GM21423 (cell line): ENCODE measurements around the gene CHRNA3.

Source experiments
- ATAC-seq: cut with Tn5 transposase; IDR thresholded peaks from one replicate; pipeline ENCODE4 v1.9.1; 2021; ENCODE audit warnings: mild to moderate bottlenecking, moderate library complexity; ENCODE audit not compliant: unreplicated experiment

CHRNA3 gene

DNA sequence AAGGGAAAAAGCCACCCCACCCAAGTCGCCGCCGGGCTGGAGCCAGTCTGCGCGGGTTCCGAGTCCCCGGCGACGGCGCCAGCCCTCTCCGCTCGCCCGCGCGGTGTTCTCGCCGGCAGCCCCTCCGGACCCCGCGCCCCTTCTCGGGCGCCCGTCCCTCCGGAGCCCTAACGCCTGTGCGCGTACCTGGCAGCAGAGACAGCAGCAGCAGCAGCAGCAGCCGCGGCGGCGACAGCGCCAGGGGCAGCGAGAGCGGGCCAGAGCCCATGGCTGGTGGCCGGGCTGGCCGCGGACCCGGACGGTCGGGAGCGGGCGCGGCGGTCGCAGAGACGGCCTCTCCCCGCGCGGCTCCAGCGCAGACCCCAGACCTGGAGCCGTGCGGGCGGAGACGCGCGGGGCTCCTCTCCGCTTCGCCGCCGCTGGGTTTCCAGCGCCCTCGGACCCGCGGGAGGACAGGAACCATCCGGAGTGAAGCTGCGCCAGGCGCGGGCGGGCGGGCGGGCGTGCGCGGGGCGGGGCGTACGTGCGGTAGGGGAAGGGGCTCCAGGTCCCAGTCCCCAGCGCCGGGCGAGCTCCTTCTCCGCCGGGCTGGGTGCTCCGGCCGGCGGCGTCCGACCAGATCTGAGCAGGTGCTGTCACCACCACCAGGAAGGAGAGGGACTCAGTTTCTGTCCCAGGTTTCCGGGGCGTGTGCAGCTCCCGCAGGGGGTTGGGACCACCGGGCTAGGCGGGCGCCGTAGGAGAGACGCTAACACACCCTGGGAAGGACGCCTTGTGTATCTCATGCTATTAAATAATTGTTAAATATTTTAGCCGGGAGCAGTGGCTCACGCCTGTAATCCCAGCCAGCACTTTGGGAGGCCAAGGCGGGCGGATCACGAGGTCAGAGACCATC lies at the start of gene CHRNA3:
CHRNA3 (minus strand) TSS at position 470 of the 895 bp plus-strand sequence; CDS start at position 268, 202 bp downstream.
- no peak for ATAC-seq

DNA sequence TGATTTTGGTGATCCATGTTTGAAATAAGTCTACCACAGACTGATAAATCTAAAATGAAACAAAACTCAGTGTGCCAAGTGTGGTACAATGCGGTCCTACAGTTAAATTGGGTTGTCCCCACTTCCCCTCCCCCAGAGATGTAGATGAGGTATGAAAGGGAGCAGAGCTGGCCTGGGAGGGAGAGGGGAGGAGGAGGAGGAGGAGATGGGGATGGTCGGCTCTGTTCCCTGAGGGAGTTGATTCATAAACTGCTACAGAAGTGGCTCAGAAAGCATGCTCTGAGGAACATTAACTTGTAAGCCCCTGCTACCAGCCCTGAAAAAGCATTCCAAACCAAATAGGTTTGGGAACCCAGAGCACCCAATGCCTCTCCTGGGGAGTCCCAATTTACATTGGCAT lies 48.2 kb upstream of the CHRNA3 start:
- ATAC-seq = no peak

DNA sequence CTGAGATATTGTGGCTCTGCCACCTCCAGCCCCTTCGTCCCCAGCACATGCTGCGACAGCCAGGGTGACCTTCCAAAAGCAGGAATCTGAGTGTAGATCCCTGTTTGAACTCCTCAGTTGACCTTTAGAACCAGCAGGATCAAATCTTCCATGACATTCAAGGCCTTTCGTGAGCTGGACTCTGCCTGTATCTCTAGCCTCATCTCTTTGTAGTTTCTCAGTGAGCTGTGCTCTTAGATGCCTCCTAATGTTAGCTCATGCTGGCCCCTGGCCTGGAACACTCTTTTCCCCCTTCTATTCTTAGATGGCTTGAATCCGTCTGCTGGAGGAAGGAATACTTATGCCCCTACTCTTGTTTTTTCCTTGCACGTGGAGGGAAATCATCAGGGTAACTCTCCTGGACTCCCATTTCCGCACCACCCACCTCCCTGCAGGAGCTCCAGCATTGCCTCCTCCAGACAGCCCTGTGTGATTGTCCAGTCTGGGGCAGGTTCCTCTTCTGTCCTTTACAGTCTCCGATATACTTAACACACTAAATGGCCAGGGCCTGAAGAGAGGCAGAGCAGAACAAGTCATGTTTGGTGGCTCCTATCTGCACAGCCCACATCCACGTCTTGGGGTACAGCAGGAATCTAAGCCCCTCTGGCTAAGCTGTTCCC lies 46.9 kb upstream of the CHRNA3 start:
- ATAC-seq = no peak

DNA sequence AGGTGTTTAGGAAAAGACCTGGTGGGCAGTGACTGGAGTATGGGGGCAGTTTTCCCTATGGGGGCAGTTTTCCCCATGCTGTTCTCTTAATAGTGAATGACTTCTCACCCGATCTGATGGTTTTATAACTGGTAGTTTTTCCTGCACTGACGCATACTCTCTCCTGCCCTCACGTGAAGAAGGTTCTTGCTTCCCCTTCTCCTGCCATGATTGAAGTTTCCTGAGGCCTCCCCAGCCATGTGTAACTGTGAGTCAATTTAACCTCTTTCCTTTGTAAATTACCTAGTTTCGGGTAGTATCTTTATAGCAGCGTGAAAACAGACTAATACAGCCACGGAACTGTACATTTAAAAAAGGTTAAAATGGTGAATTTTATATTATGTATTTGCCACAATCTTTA lies 45.2 kb upstream of the CHRNA3 start:
- ATAC-seq = no peak

DNA sequence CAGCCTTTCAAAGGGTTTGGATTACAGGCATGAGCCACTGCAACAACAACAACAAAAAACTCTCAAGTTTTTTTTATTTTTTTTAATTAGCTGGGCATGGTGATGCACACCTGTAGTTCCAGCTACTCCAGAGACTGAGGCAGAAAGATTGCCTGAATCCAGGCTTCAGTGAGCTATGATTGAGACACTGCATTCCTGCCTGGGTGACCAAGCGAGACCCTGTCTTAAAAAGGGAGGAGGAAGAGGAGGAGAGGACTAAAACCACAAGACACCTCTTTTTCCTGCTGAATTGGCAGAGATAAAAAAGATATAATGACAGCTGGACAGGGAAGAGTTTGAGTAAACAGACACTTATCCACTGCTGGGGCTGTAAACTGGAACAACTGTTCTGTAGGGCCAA lies 42.9 kb upstream of the CHRNA3 start:
- no peak for ATAC-seq

DNA sequence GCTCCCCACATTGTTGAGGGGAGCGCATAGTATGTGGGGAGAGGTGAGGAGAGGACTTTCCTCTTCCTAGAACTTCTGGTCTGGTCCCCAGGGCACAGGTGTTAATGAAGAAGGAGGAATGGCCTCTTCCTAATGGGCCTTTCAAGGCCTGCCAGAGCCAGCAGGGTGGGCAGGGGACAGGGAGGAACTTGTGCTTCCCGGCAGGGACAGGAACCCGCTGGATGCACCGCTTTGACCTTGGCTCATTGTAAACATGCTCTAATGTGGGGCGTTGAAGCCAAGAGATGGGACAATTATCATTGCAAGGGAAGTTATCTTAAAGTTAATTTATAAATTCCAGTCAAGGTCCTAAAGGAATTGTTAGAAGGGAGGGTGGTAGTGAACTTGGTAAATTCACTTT lies 41.2 kb upstream of the CHRNA3 start:
- ATAC-seq = no peak

DNA sequence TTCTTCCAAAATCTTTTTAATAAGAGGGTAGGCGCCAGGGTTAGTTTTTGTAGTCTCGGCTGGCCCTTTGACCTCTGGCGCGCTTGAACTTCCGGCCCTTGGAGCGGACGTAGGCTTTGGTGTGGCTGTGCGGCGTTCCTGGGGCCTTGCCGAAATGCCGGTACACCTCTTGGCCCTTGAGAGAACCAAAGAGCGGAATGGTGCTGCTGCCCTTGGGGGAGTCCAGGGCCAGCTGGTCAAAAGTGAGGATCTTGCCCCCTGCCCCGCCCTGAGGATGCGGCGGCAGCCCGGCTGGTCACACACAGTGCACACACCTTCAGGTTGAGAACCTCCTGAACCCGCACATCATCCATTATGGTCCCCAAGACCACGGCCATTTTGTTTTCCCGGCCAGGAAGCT lies 40.2 kb upstream of the CHRNA3 start:
- ATAC-seq = no peak

DNA sequence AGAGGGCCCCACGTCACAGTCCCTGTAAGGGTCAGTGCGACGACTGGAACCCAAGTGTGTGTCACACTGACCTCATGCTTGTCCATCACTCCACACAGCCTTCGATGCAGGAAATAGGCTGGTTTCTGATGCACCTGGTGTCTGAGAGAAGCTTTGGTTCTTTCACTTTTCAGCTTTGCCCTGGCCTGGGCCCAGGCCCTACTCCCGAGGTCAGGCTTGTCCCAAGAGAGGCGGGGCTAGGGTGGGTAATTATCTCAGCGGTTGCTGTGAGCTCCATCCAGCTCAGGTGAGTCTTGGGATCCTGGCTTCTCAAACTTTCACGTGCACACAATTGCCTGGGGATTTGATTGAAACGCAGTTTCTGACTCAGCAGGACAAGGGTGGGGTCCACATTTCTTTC lies 39.8 kb upstream of the CHRNA3 start:
- no peak for ATAC-seq

DNA sequence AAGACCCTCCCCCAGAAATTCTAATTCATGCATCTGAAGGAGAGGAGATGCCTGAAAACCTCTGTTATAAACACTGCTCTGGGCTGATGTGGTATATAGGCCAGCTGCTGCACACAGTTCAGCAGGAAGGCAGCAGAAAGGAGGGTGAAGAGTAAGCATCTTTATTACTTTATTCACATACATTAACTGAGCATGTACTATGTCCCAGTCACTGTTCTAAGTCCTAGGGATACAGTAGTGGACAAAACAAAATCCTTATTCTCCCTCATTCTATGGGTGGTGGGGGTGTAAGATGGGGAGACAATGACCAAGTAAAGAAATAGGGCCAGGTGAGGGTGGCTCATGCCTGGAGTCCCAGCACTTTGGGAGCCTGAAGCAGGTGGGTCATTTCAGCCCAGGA lies 38.0 kb upstream of the CHRNA3 start:
- no peak for ATAC-seq

DNA sequence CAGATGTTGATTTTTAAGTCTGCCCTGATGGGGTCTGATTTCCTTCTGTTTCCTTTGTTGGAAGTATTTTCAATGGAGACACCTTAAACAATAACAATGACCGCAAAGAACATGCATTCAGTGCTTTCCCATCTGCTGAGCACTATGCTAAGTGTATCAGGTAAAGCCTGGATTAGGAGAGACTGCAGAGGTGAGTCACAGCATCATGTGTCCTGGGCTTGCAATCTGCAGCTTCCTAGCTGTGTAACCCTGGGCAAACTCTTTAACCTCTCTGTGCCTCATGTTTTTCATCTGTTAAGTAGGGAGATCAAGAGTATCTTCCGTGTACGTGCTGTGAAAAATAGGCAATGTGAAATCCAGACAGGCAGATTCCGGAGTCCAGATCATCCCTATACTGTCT lies 33.5 kb upstream of the CHRNA3 start:
- ATAC-seq = no peak

DNA sequence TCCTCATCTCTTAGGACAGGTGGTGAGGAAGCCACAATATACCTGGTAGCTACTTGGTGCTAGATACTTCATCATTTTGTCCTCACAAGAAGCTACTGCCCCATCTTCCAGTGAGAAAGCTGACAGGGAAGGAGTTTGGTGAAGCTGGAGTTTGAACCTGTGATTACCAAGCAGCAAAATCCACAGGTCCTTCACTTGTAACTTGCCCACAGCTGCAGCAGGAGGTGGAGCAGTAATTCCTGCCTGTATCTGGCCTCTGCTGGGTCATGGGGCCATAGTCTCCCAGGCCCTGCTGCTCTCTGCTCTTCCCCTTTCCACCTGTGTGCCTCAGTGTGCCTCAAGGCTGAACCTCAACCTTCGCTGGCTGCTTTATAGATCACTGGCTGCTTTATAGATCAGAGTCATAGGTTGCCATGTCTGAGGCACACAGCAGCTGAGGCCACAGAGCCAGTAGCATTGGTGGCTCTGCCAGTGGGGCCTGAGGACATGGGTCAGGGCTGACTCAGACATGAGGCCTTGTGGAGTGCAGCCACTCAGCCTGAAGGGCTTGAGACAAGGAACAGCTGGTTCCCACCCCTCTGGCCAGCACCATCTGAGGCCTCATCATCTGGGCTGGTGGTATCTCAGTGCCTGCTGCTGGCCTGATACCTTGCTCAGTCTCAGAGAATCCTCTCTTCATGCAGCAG lies 31.3 kb upstream of the CHRNA3 start:
- no peak for ATAC-seq

DNA sequence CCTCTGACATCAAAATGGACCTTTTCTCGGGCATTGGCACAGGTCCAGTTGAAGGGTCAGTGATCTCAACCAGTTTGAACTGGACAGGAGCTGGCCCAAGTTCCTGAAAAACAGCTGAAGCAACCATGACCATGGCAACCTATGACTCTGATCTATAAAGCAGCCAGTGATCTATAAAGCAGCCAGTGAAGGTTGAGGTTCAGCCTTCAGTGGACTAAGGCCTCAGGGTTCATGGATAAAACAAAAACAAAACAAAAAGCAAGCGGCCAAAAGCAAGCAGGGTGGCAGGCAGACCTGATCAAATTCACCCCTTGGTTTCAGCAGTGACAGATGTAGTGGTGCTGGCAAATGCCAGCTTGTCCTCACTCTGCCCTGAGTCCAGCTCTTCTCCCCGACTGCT lies 30.2 kb upstream of the CHRNA3 start:
- no peak for ATAC-seq

DNA sequence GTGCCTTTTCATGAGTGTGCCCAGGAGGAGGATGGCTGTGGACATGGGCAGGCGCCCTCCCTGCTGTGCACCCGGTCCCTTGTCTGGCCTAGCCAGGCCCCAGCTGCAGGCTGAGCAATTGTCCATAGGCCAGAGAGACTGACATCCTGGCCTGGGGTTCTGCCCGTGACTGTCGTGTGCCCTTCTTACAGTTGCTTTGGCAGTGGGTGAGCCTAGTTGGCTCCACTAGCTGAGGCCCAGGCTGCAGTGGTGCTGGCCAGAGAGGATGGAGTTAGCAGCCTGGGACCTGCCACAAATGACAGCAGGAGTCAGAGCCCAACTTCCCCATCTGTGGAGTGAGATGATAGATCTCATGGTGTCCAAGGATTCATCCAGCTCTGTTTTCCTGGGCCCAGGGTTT lies 29.2 kb upstream of the CHRNA3 start:
- no peak for ATAC-seq

DNA sequence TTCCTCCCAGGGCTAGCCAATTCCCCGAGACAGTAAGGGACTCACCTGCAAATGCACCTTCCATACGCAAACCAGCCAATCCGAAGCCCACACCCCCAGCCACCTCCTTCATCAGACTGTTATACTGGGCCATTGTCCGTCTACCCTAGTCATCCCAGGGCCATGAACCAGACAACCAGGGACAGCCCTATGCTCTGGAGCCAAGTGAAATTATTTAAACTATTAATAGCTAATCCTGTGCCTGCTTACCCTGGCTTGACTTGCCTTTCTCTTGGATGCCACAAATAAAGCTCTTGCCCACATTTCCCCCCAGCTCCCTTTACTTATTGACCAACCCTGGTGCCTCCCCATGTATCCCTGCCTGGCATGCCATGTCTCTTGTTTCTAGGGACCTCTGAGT lies 24.2 kb upstream of the CHRNA3 start:
- ATAC-seq = no peak

DNA sequence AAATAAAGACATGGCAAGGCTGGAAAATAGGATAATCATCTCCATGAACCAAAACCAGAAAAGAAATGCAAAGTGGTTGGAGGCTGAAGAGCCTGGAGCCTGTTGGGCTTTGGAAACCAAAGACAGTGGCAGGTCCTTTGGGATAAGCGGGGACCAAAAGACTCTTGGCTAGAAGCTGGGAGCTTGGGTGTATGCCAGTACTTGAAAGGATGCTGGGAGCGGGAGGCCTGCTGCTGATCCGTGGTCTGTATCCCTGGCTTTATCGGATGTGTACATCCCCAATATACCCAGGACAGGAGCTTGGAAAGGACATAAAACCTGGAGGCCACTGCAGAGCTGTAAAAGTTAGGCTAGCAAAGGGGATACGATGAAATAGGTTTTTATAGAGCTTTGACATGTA lies 21.5 kb upstream of the CHRNA3 start:
- no peak for ATAC-seq

DNA sequence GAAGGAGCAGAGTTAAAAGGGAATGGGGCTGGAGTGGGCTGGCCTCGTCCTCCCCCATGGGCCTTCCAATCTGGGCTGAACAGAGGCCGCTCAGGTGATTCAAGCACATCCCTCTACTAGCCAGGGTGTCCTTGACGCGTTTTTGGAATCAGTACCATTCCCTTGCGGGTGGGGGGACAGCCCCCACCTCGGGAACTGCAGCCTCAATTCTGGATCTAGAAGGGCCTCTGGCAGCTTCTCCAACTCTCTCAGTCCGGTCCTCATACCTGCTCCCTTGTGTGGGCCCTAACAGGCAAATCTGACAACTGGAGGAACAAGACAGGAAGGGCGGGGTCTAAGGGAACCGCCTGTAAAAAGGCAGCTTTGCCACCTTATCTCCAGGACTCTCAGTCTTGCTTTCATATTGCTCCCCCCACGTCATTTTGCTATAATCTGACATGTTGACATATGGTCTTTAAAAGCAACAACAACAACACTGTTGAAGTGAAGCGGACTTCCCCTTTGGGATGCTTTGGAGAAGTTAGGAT lies 21.0 kb upstream of the CHRNA3 start:
- ATAC-seq = no peak

DNA sequence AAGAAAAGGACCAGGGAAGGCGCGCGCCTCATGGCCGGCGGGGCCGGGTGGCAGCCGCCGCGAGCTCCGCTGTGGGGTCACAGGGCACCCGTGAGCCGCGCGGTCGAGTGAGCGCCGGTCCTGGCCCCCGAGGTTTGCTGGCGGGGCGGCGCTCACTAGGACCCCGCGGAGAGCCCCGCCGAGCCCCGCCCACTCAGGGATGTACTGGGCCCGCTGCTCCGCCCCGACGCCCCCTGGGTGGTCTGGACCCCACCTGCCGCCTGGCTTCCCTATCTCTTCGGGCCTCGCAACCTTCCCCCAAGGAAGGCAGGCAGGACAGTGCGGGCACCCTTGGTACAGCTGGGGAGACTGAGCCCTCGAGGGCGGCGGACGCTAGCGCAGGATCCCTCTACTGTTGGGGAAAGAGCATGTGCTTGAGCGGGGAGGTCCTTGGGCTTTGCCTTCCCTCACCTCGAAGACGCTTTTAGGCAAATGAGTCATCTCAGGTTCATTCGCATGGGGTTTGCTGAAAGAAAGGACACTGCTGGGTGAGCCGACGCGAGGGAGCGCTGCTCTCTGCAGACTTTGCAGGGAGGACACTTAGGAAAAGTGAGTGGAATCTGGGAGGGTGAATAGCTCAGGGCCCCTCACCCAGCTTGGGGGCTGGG lies 20.4 kb upstream of the CHRNA3 start, which contains the start of gene CHRNB4:
CHRNB4 (minus strand) TSS at position 109 of the 647 bp plus-strand sequence; CDS start at position 32, 77 bp downstream.
- ATAC-seq = no peak

DNA sequence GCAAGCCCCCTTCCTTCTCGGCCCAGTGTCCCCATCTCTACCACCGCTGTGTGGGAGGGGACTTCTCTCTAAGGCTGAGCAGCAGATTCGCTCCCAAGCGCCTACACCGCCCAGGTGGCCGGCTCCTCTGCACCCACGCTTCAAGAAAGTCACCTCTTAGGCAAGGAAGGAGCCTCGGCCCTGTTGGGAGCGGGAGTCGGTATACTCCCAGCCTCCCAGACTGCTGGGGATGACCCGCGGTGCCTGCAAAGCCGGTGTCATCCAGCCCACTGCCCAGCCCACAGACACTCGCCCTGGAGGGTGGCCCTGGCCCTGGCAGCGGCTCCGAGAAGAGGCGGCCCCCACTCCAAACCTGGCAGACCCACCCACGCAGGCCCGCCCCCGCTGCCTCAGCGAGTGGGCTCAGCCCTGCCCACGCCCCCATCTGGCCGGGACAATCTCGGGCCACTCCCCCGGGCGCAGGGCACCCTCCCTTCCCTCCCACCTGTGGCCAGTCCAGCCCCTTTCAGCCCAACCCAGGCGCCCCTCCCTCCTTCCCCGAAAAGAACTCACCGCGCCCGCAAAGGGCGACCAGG lies 19.8 kb upstream of the CHRNA3 start:
- ATAC-seq = no peak

DNA sequence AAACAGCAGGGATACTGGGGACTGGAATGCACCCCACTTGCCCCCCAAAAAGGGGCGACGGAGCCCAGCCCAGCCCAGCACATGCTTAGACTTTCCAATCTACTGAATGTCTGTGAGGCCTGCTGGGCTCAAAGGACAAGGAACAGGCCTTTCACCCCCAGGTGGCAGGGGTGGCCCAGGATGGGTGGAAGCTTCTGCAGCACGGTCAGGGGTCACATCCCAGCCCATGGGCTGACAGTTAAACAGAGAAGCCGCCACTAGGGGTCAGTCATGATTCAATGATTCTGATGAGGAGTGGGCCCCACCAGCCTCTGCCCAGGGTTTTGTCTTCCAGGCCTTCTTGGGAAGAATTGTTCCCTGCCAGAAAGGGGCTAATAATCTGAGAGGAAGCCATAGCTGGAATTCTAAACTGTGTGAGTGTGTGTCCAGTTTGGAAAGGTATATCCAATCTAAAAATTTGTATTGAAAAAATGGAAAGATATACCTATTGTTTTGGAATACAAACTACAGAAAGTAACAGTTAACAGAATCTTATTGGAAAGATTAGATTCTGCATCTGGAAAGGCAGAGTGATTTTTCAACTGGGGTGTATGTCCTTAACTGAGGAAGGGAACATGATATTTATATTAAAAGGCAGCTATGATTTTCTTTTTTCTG lies 18.0 kb upstream of the CHRNA3 start:
- ATAC-seq = no peak

DNA sequence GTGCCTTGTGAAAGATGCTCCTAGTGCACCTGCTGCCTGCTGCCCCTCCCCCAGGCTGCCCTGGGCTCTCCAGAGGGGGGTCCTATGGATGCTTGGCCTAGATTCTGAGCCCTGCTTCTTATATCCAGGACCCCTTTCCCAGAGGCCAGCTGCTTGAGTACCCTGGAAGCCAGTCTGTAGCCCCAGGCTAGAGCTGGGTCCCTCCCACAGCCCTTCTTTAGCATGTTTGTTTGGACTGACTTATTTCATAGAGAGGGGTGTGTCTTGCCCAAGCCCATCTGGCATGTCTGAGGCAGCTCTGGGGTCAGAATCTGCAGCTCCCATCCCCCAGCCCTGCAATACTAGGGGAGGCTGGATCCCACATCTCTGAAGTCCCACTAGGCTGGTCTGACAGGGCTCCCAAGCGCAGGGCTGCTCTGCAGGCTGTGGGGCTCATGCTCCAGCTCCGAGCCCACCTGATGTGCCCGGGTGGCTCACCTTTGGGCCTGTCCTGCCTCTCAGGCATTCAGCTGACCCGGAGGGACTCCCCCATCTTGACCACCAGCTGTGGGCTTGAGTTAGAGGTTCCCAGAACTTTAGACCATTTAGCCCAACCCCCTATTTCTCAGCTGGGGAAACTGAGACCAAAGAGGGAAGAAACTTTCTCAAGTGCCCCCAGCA lies 17.1 kb upstream of the CHRNA3 start:
- ATAC-seq = no peak
